Measurements from ENCODE around the gene NPAS2.

NPAS2 gene

GRCh38 chr2:100821911-100822265 lies 1.9 kb downstream of the NPAS2 start:
- no peak for DNase-seq

- DNase-seq: no peak
Observed at GRCh38 chr2:100822587-100823248, 2.8 kb downstream of the NPAS2 start.

- DNase-seq: no peak
Observed at GRCh38 chr2:100823665-100824438, 3.9 kb downstream of the NPAS2 start.

GRCh38 chr2:100824842-100825241 lies 4.9 kb downstream of the NPAS2 start:
- no peak for DNase-seq

GRCh38 chr2:100826494-100826893 lies 6.6 kb downstream of the NPAS2 start:
- DNase-seq: no peak

GRCh38 chr2:100831158-100831750 lies 11.3 kb downstream of the NPAS2 start:
- peak in 3 of 4 experiments; percentile 11 to 31 (median 13) for DNase-seq

- DNase-seq: no peak
Observed at GRCh38 chr2:100831831-100832230, 11.9 kb downstream of the NPAS2 start.

GRCh38 chr2:100832885-100833284 lies 12.9 kb downstream of the NPAS2 start:
- DNase-seq: no peak

GRCh38 chr2:100833331-100833730 lies 13.4 kb downstream of the NPAS2 start:
- DNase-seq: no peak

- no peak for DNase-seq
Observed at GRCh38 chr2:100834221-100834620, 14.3 kb downstream of the NPAS2 start.

GRCh38 chr2:100835006-100835659 lies 15.2 kb downstream of the NPAS2 start:
- peak; percentile 58 to 78 (median 67) for DNase-seq

- no peak for DNase-seq
Observed at GRCh38 chr2:100840519-100840918, 20.6 kb downstream of the NPAS2 start.

- no peak for DNase-seq
Observed at GRCh38 chr2:100842241-100842922, 22.4 kb downstream of the NPAS2 start.

GRCh38 chr2:100844514-100844913 lies 24.6 kb downstream of the NPAS2 start:
- no peak for DNase-seq

GRCh38 chr2:100845141-100845991 lies 25.4 kb downstream of the NPAS2 start:
- DNase-seq: no peak

GRCh38 chr2:100846716-100847115 lies 26.8 kb downstream of the NPAS2 start:
- no peak for DNase-seq

GRCh38 chr2:100852447-100852846 lies 32.5 kb downstream of the NPAS2 start:
- no peak for DNase-seq

- no peak for DNase-seq
Observed at GRCh38 chr2:100852999-100853908, 33.3 kb downstream of the NPAS2 start.

- peak; percentile 82 to 92 (median 90) for DNase-seq
Observed at GRCh38 chr2:100853909-100854810, 34.2 kb downstream of the NPAS2 start.

- no peak for DNase-seq
Observed at GRCh38 chr2:100855084-100855483, 35.1 kb downstream of the NPAS2 start.

Measured in suppressor macrophage (primary cell).